ENCODE measurements around the gene PRMT1.
"Not testable (repeated sequence)": the region's sequence is repeated elsewhere in the genome, so short reads cannot be mapped to it uniquely, and the experiment has no call there.

The PRMT1 gene

GRCh38 chr19:49689133-49690078, 12.3 kb downstream of the PRMT1 start, which contains the start of gene ADM5:
Gene ADM5, plus strand, starts transcription at chr19:49689594. Its CDS starts 244 bp downstream, at chr19:49689838.
- DNase-seq = no peak

- DNase-seq = no peak
Measured at GRCh38 chr19:49690079-49690655, 13.1 kb downstream of the PRMT1 start.

GRCh38 chr19:49690656-49691242, 13.7 kb downstream of the PRMT1 start, which contains the start of gene CPT1C:
Gene CPT1C, plus strand, starts transcription at chr19:49691116. Its CDS starts 1,137 bp downstream, at chr19:49692253.
- DNase-seq = no peak

- DNase-seq = no peak
Measured at GRCh38 chr19:49691243-49692146, 14.4 kb downstream of the PRMT1 start.

GRCh38 chr19:49692147-49692506, 15.1 kb downstream of the PRMT1 start:
- DNase-seq = no peak

GRCh38 chr19:49696115-49696514, 19.0 kb downstream of the PRMT1 start:
- DNase-seq = no peak

GRCh38 chr19:49696865-49697264, 19.8 kb downstream of the PRMT1 start:
- DNase-seq = no peak

GRCh38 chr19:49699364-49699763, 22.3 kb downstream of the PRMT1 start:
- DNase-seq = no peak

GRCh38 chr19:49700563-49700962, 23.5 kb downstream of the PRMT1 start:
- no peak for DNase-seq

GRCh38 chr19:49701271-49701786, 24.3 kb downstream of the PRMT1 start:
- no peak for DNase-seq

- no peak for DNase-seq
Measured at GRCh38 chr19:49704888-49705642, 28.0 kb downstream of the PRMT1 start.

- DNase-seq = no peak
Measured at GRCh38 chr19:49705919-49706318, 28.8 kb downstream of the PRMT1 start.

- DNase-seq = no peak
Measured at GRCh38 chr19:49710372-49710951, 33.4 kb downstream of the PRMT1 start.

- DNase-seq = no peak
Measured at GRCh38 chr19:49712397-49712859, 35.4 kb downstream of the PRMT1 start.

GRCh38 chr19:49713236-49713845, 36.3 kb downstream of the PRMT1 start:
- DNase-seq = no peak

- no peak for DNase-seq
Measured at GRCh38 chr19:49716154-49716553, 39.1 kb downstream of the PRMT1 start.

- DNase-seq = no peak
Measured at GRCh38 chr19:49718511-49718910, 41.4 kb downstream of the PRMT1 start.

- DNase-seq = no peak
Measured at GRCh38 chr19:49718991-49719390, 41.9 kb downstream of the PRMT1 start.

GRCh38 chr19:49719420-49719819, 42.3 kb downstream of the PRMT1 start:
- DNase-seq = not testable (repeated sequence)

GRCh38 chr19:49727217-49728030, 50.4 kb downstream of the PRMT1 start:
- DNase-seq = no peak
